Nephron progenitor cell (in vitro differentiated cells): ENCODE measurements around the gene UNC13C.

ENCODE experiments used
- DNase-seq: peaks from one replicate; pipeline ENCODE4 v3.0.0; 2021
- H3K27ac Mint-ChIP-seq: 2 replicates; pipeline ENCODE4 v1.8.0; 2021; ENCODE audit warnings: mild to moderate bottlenecking, moderate library complexity, mixed read lengths
- H3K27me3 Mint-ChIP-seq: 2 replicates; pipeline ENCODE4 v1.8.0; 2021; ENCODE audit warnings: mild to moderate bottlenecking, low read depth, mixed read lengths; ENCODE audit not compliant: poor library complexity
- H3K36me3 Mint-ChIP-seq: 2 replicates; pipeline ENCODE4 v1.8.0; 2021; ENCODE audit warnings: low read depth, mixed read lengths
- H3K4me1 Mint-ChIP-seq: 2 replicates; pipeline ENCODE4 v1.8.0; 2021; ENCODE audit warnings: mixed read lengths
- H3K4me3 Mint-ChIP-seq: 2 replicates; pipeline ENCODE4 v1.8.0; 2021; ENCODE audit warnings: mild to moderate bottlenecking, moderate library complexity, mixed read lengths
- H3K9me3 Mint-ChIP-seq: 2 replicates; pipeline ENCODE4 v1.8.0; 2021; ENCODE audit warnings: mild to moderate bottlenecking, moderate library complexity, mixed read lengths
- CTCF ChIP-seq: fragments of 200-600 bp; sonication (generic); IDR thresholded peaks from 2 replicates; pipeline ENCODE4 v1.5.0; 2021; ENCODE audit warnings: antibody characterized with exemption

The UNC13C gene

GRCh38 chr15:54619180-54619579 is 640.9 kb downstream of the UNC13C start:
- Mint-ChIP-seq H3K9me3 (no peaks in the 10 kb centered on the region), H3K27me3 (no peaks in the 10 kb centered on the region), H3K4me1 (no peaks in the 10 kb centered on the region), H3K36me3 (no peaks in the 10 kb centered on the region), H3K4me3 (no peak overlapping the region), H3K27ac (no peak overlapping the region)
- no peak for TF ChIP-seq CTCF
- no peak for DNase-seq

GRCh38 chr15:54620916-54621315 is 642.7 kb downstream of the UNC13C start:
- Mint-ChIP-seq H3K4me1 (no peaks in the 10 kb centered on the region), H3K4me3 (no peak overlapping the region), H3K9me3 (no peaks in the 10 kb centered on the region), H3K27me3 (no peaks in the 10 kb centered on the region), H3K36me3 (no peaks in the 10 kb centered on the region), H3K27ac (no peak overlapping the region)
- no peak for DNase-seq
- no peak for TF ChIP-seq CTCF

- TF ChIP-seq CTCF, result no peak
- no peak overlapping the region for H3K27ac Mint-ChIP-seq
- no peak for DNase-seq
- no peaks in the 10 kb centered on the region for H3K4me1 Mint-ChIP-seq
- H3K4me3 Mint-ChIP-seq, result no peak overlapping the region
- no peaks in the 10 kb centered on the region for H3K36me3 Mint-ChIP-seq
- H3K9me3 Mint-ChIP-seq, result peaks cover 14% of the 10 kb centered on the region
- H3K27me3 Mint-ChIP-seq, result no peaks in the 10 kb centered on the region
These were observed 657.9 kb downstream of the UNC13C start for GRCh38 chr15:54636147-54636546.

- H3K27me3 Mint-ChIP-seq, result no peaks in the 10 kb centered on the region
- H3K4me1 Mint-ChIP-seq, result no peaks in the 10 kb centered on the region
- H3K27ac Mint-ChIP-seq, result no peak overlapping the region
- H3K4me3 Mint-ChIP-seq, result no peak overlapping the region
- peaks cover 14% of the 10 kb centered on the region for H3K9me3 Mint-ChIP-seq
- no peak for TF ChIP-seq CTCF
- no peaks in the 10 kb centered on the region for H3K36me3 Mint-ChIP-seq
- no peak for DNase-seq
These were observed 660.4 kb downstream of the UNC13C start for GRCh38 chr15:54638666-54639065.

GRCh38 chr15:54640873-54641272 is 662.6 kb downstream of the UNC13C start:
- peaks cover 16% of the 10 kb centered on the region for H3K9me3 Mint-ChIP-seq
- H3K36me3 Mint-ChIP-seq, result no peaks in the 10 kb centered on the region
- H3K27ac Mint-ChIP-seq, result no peak overlapping the region
- H3K27me3 Mint-ChIP-seq, result no peaks in the 10 kb centered on the region
- DNase-seq, result no peak
- no peak overlapping the region for H3K4me3 Mint-ChIP-seq
- no peaks in the 10 kb centered on the region for H3K4me1 Mint-ChIP-seq
- no peak for TF ChIP-seq CTCF

GRCh38 chr15:54644796-54645195 is 666.6 kb downstream of the UNC13C start:
- Mint-ChIP-seq H3K9me3 (peaks cover 14% of the 10 kb centered on the region), H3K27me3 (no peaks in the 10 kb centered on the region), H3K4me3 (no peak overlapping the region), H3K36me3 (no peaks in the 10 kb centered on the region), H3K4me1 (no peaks in the 10 kb centered on the region), H3K27ac (no peak overlapping the region)
- no peak for DNase-seq
- TF ChIP-seq CTCF, result no peak
